ENCODE data around the gene AFF3. TPM values are rescaled to one million over a fixed set of nuclear protein-coding genes. Genes with fewer than 3 reads are reported as not detected.

Gene AFF3
- total and polyA plus RNA-seq, 7 donors, result 0.46 to 25.0 (median 18.6) TPM

DNA sequence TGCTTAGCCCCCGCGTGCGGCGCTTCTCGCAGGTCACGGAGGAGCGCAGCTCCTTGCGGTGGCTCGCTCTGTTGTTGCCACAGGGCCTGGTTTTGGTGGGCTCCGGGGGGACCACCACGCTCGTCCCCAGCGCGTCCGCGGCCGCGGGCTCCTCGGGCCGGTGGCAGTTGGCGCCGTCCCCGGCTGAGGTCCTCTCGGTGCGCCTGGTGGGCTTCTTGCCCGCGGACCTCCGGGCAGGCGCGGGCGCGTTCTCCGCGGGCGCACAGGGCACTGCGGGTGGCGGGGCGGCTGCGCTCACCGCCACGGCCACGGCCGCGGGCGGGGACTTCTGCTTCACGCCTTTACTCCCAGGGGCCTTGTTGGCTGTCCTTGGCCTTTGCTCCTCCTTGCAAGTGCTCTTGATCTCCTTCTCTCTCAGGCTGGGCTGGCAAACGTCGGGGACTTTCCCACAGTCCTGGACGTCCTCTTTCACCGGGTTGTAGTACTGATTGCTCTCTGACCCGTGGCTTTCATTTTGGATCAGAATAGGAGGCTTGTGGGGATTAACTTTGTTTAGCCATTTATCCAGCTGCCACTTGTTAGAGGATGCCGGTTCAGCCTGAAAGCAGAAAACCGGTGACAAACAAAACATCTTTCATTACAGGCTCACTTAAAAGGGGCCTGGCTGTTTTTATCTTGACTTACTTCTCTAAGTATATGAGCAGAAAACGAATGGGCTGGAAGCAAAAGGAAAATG, 548.5 kb downstream of the AFF3 start:
- no peak for DNase-seq
- intact Hi-C loops (cut with DNase I), result no loop called here
- Histone ChIP-seq H3K4me1 (no peaks in the 10 kb centered on the region), H3K27me3 (no peaks in the 10 kb centered on the region), H3K36me3 (peaks cover 0 to 11% (median 3%) of the 10 kb centered on the region in 4 donors), H3K4me3 (no peak overlapping the region), H3K9me3 (no peaks in the 10 kb centered on the region), H3K27ac (no peak overlapping the region)
- TF ChIP-seq POLR2AphosphoS5 (IDR thresholded peaks at IDR 0.05), result no peak
- no peak for TF ChIP-seq EP300 (IDR thresholded peaks at IDR 0.05)
- TF ChIP-seq POLR2A (IDR thresholded peaks at IDR 0.05), result no peak
- TF ChIP-seq, protein P1, sequence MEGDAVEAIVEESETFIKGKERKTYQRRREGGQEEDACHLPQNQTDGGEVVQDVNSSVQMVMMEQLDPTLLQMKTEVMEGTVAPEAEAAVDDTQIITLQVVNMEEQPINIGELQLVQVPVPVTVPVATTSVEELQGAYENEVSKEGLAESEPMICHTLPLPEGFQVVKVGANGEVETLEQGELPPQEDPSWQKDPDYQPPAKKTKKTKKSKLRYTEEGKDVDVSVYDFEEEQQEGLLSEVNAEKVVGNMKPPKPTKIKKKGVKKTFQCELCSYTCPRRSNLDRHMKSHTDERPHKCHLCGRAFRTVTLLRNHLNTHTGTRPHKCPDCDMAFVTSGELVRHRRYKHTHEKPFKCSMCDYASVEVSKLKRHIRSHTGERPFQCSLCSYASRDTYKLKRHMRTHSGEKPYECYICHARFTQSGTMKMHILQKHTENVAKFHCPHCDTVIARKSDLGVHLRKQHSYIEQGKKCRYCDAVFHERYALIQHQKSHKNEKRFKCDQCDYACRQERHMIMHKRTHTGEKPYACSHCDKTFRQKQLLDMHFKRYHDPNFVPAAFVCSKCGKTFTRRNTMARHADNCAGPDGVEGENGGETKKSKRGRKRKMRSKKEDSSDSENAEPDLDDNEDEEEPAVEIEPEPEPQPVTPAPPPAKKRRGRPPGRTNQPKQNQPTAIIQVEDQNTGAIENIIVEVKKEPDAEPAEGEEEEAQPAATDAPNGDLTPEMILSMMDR (IDR thresholded peaks at IDR 0.05), result no peak
- WGBS, 2 donors, result 87 to 88% methylated on average over 54 of the region's 54 CpGs

DNA sequence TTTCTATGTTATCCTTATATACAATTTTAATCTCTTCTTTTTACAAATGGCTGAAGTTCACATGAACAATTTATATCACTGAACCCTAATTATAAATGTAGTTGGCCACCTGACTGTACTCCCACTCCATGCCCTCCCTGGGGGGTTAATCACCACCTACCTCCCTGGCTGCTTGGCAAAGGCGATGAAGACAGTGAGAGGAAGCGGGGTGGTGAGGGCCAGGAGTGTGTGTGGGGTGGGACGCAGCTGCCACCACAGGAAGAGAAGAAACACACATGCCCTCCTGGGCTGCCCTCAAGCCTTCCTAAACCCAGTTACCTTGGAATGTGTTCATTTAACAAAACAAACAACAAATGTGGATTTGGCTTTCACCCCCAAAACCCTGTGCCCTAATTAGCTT, 565.6 kb downstream of the AFF3 start:
- H3K4me3 ChIP-seq, result no peak overlapping the region
- no peak overlapping the region for H3K27ac ChIP-seq
- DNase-seq, result no peak
- TF ChIP-seq, protein P1 (IDR thresholded peaks at IDR 0.05), result no peak
- no peak for TF ChIP-seq POLR2AphosphoS5 (IDR thresholded peaks at IDR 0.05)
- H3K27me3 ChIP-seq, result no peaks in the 10 kb centered on the region
- intact Hi-C loops (cut with DNase I), result no loop called here
- 62 to 92% methylated on average over 3 of the region's 3 CpGs for WGBS, 2 donors
- H3K36me3 ChIP-seq, result peaks cover 0 to 25% (median 0%) of the 10 kb centered on the region in 4 donors
- peaks cover 0 to 16% (median 13%) of the 10 kb centered on the region in 4 donors for H3K4me1 ChIP-seq
- H3K9me3 ChIP-seq, result no peaks in the 10 kb centered on the region

DNA sequence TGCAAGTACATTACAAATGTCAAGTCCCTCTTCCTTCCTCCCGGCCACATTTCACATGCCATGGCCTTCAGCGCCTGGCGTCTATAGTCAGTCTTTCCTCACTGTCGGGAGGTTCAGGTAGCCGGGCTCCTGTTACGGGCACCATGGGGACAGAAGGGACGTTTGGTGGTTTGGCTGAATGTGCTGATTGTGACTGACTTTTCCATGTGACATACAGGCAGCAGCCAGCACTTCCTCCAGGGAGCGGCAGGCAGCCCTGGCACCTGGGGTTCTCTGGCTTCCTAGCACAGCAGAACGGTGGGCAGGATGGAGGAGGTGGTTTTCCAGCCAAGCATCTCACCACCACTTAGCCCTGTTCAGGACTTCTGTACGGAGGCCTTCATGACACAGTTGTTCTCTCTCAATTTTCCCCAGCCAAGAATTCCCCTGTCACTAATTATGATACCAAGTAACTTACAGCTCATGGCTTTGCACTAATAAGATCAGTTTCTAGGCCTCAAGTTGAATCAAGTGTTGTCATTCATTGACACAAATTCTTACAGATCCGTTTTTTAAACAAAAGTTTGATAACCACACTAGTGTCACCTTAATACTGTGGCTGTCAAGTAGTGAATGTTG, 568.6 kb downstream of the AFF3 start:
- intact Hi-C loops (cut with DNase I), result no loop called here
- DNase-seq, result no peak
- Histone ChIP-seq H3K27me3 (no peaks in the 10 kb centered on the region), H3K36me3 (peaks cover 0 to 18% (median 0%) of the 10 kb centered on the region in 4 donors), H3K27ac (no peak overlapping the region), H3K4me1 (peaks cover 0 to 20% (median 14%) of the 10 kb centered on the region in 4 donors), H3K9me3 (no peaks in the 10 kb centered on the region), H3K4me3 (no peak overlapping the region)
- TF ChIP-seq POLR2AphosphoS5 (IDR thresholded peaks at IDR 0.05) (no peak), POLR2A (IDR thresholded peaks at IDR 0.05) (no peak), EP300 (IDR thresholded peaks at IDR 0.05) (no peak)
- TF ChIP-seq, protein P1 (IDR thresholded peaks at IDR 0.05), result no peak
- WGBS, 2 donors, result 84% methylated on average over 11 of the region's 11 CpGs

DNA sequence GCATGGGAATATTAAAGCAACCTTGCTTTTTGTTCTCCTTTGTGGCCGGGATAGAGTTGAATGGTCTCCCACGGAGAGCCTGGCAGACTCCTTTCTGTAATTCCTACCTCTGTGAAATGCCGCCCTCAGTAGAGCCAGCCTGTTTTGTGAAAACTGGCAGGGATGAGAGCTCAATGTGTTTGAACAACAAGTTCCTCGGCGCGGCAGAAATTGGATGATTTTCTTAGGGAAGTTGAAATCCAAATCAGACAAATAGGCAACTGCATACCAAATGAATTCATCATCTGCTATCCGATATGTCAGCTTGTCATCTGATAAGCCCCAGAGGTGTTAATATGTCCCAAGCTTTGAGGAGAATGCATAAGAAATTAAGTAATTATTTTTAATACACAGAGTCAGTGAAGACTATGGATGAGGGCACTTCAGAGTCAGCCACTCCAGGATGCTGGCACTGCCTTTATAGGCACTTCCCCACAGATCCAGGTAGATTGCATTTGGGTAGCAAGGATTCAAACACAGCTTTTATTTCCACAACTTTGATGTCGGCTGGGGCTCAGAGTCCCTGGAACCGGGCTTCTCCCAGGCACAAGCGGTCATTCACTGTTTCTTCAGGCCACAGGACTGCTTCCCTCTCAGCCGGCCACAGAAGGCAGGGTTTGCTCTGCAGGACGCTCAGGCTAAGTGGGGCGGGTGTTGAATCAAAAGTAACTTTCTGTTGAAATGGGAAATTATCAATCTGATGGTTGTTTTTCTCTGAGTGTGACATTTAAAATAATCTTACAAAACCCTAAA, 569.8 kb downstream of the AFF3 start:
- no peak for TF ChIP-seq POLR2AphosphoS5 (IDR thresholded peaks at IDR 0.05)
- TF ChIP-seq, protein P1 (IDR thresholded peaks at IDR 0.05), result no peak
- TF ChIP-seq EP300 (IDR thresholded peaks at IDR 0.05), result no peak
- no peak for TF ChIP-seq POLR2A (IDR thresholded peaks at IDR 0.05)
- no peak for DNase-seq
- peak overlapping the region in 2 of 4 donors; percentile 12 to 40 for H3K27ac ChIP-seq
- WGBS, 2 donors, result 85 to 86% methylated on average over 13 of the region's 13 CpGs
- H3K4me3 ChIP-seq, result no peak overlapping the region
- H3K27me3 ChIP-seq, result no peaks in the 10 kb centered on the region
- H3K9me3 ChIP-seq, result no peaks in the 10 kb centered on the region
- H3K36me3 ChIP-seq, result peaks cover 0 to 6% (median 0%) of the 10 kb centered on the region in 4 donors
- intact Hi-C loops (cut with DNase I), result no loop called here
- peaks cover 0 to 20% (median 14%) of the 10 kb centered on the region in 4 donors for H3K4me1 ChIP-seq
